Measurements from ENCODE around the gene GSTM4. TPM values are rescaled to one million over a fixed set of nuclear protein-coding genes. Genes with fewer than 3 reads are reported as not detected.

Gene GSTM4
- total and polyA plus RNA-seq, 2 of the 8 experiments (the other 6 are each of a cell fraction or from before 2014, with no cell fraction given), result 11.3 to 31.4 TPM

- TF ChIP-seq CHD7 (IDR thresholded peaks at IDR 0.05; ENCODE audit: insufficient replicate concordance, low read length) (no peak), TAF7 (optimal IDR thresholded peaks at IDR 0.05; ENCODE audit: borderline replicate concordance, low read depth, low read length) (no peak), JUND (IDR thresholded peaks at IDR 0.05; ENCODE audit: low read length) (no peak), HDAC2 (IDR thresholded peaks at IDR 0.05; ENCODE audit: borderline replicate concordance in 1 of 2, low read depth in 2 of 2, low read length in 2 of 2) (no peak), TBP (IDR thresholded peaks at IDR 0.05; ENCODE audit: low read depth, low read length) (no peak)
Observed at GRCh38 chr1:109657970-109658369, 2.1 kb downstream of the GSTM4 start (continued).
